Stimulated activated naive CD8-positive, alpha-beta T cell treated with anti-CD3 and anti-CD28 coated beads, Interleukin-15, amount 100 ng/mL, for 72 hours (primary cell): ENCODE data around the gene KCNIP1.
"Not testable (repeated sequence)": the region's sequence is repeated elsewhere in the genome, so short reads cannot be mapped to it uniquely, and the experiment has no call there.

Experiments
- ATAC-seq: fragments of 150-1000 bp; cut with Tn5 transposase; 2 replicates; pipeline ENCODE4 v1.10.0; 2021; ENCODE audit warnings: mild to moderate bottlenecking, moderate library complexity
- DNase-seq, 2 donors: peaks; one replicate each; pipeline ENCODE4 v3.0.0; 2021 to 2022
- H3K27ac Mint-ChIP-seq, 2 donors: one replicate each; pipeline ENCODE4 v1.8.0; 2022; ENCODE audit warnings: mild to moderate bottlenecking in 2 of 2, mixed read lengths in 2 of 2, moderate library complexity in 2 of 2
- H3K27me3 Mint-ChIP-seq: one replicate; pipeline ENCODE4 v1.8.0; 2022; ENCODE audit warnings: mixed read lengths
- H3K4me1 Mint-ChIP-seq: one replicate; pipeline ENCODE4 v1.8.0; 2022; ENCODE audit warnings: mild to moderate bottlenecking, mixed read lengths
- H3K4me3 Mint-ChIP-seq, 2 donors: one replicate each; pipeline ENCODE4 v1.8.0; 2022; ENCODE audit warnings: mild to moderate bottlenecking in 2 of 2, mixed read lengths in 2 of 2, moderate library complexity in 1 of 2
- H3K9me3 Mint-ChIP-seq, 2 donors: one replicate each; pipeline ENCODE4 v1.8.0; 2022; ENCODE audit warnings: mixed read lengths in 2 of 2

The KCNIP1 gene

GRCh38 chr5:170536525-170536924 lies 32.7 kb downstream of the KCNIP1 start:
- peaks cover 9% of the 10 kb centered on the region for H3K4me1 Mint-ChIP-seq
- no peak overlapping the region for H3K4me3 Mint-ChIP-seq
- ATAC-seq (no peak), DNase-seq (no peak)
- no peaks in the 10 kb centered on the region for H3K9me3 Mint-ChIP-seq
- H3K27me3 Mint-ChIP-seq = peaks cover 62% of the 10 kb centered on the region
- H3K27ac Mint-ChIP-seq = peak overlapping the region in 1 of 2 donors; percentile 0

- Mint-ChIP-seq H3K4me1 (peaks cover 9% of the 10 kb centered on the region), H3K4me3 (no peak overlapping the region), H3K27me3 (peaks cover 59% of the 10 kb centered on the region), H3K27ac (no peak overlapping the region), H3K9me3 (no peaks in the 10 kb centered on the region)
- DNase-seq (no peak), ATAC-seq (no peak)
Observed at GRCh38 chr5:170537451-170538095, 33.8 kb downstream of the KCNIP1 start.

GRCh38 chr5:170538096-170538465 lies 34.3 kb downstream of the KCNIP1 start:
- no peak for ATAC-seq
- H3K27me3 Mint-ChIP-seq = peaks cover 53% of the 10 kb centered on the region
- H3K27ac Mint-ChIP-seq = no peak overlapping the region
- H3K4me3 Mint-ChIP-seq = no peak overlapping the region
- no peaks in the 10 kb centered on the region for H3K9me3 Mint-ChIP-seq
- H3K4me1 Mint-ChIP-seq = peaks cover 9% of the 10 kb centered on the region
- DNase-seq = no peak

- no peaks in the 10 kb centered on the region for H3K9me3 Mint-ChIP-seq
- H3K4me3 Mint-ChIP-seq = no peak overlapping the region
- no peak for ATAC-seq
- H3K4me1 Mint-ChIP-seq = peaks cover 5% of the 10 kb centered on the region
- no peak overlapping the region for H3K27ac Mint-ChIP-seq
- DNase-seq = no peak
- H3K27me3 Mint-ChIP-seq = peaks cover 51% of the 10 kb centered on the region
Observed at GRCh38 chr5:170538696-170539586, 35.1 kb downstream of the KCNIP1 start.

- H3K27me3 Mint-ChIP-seq = peaks cover 46% of the 10 kb centered on the region
- ATAC-seq (peak; percentile 28), DNase-seq (no peak)
Observed at GRCh38 chr5:170540271-170540670, 36.5 kb downstream of the KCNIP1 start.

GRCh38 chr5:170541146-170541769 lies 37.4 kb downstream of the KCNIP1 start:
- H3K27me3 Mint-ChIP-seq = peaks cover 53% of the 10 kb centered on the region
- peaks cover 13 to 16% of the 10 kb centered on the region in 2 donors for H3K9me3 Mint-ChIP-seq
- ATAC-seq = no peak
- no peak overlapping the region for H3K27ac Mint-ChIP-seq
- H3K4me1 Mint-ChIP-seq = no peaks in the 10 kb centered on the region
- DNase-seq = no peak
- H3K4me3 Mint-ChIP-seq = no peak overlapping the region

More at GRCh38 chr5:170540271-170540670, 36.5 kb downstream of the KCNIP1 start:
- Mint-ChIP-seq H3K9me3 (peaks cover 6% of the 10 kb centered on the region in 2 donors), H3K4me1 (no peaks in the 10 kb centered on the region), H3K4me3 (no peak overlapping the region), H3K27ac (no peak overlapping the region)

- H3K27me3 Mint-ChIP-seq = peaks cover 49% of the 10 kb centered on the region
Observed at GRCh38 chr5:170542691-170543293, 39.0 kb downstream of the KCNIP1 start.

GRCh38 chr5:170545313-170545712 lies 41.5 kb downstream of the KCNIP1 start:
- no peak for DNase-seq
- peaks cover 13 to 17% of the 10 kb centered on the region in 2 donors for H3K9me3 Mint-ChIP-seq

More at GRCh38 chr5:170542691-170543293, 39.0 kb downstream of the KCNIP1 start:
- Mint-ChIP-seq H3K9me3 (peaks cover 13 to 17% of the 10 kb centered on the region in 2 donors), H3K4me1 (no peaks in the 10 kb centered on the region), H3K27ac (no peak overlapping the region), H3K4me3 (no peak overlapping the region)
- DNase-seq = no peak
- ATAC-seq = no peak

GRCh38 chr5:170545811-170546210 lies 42.0 kb downstream of the KCNIP1 start:
- peaks cover 13 to 17% of the 10 kb centered on the region in 2 donors for H3K9me3 Mint-ChIP-seq
- peaks cover 27% of the 10 kb centered on the region for H3K27me3 Mint-ChIP-seq
- H3K27ac Mint-ChIP-seq = no peak overlapping the region
- H3K4me1 Mint-ChIP-seq = no peaks in the 10 kb centered on the region
- DNase-seq (no peak), ATAC-seq (no peak)
- no peak overlapping the region for H3K4me3 Mint-ChIP-seq

More at GRCh38 chr5:170545313-170545712, 41.5 kb downstream of the KCNIP1 start:
- ATAC-seq = no peak
- H3K27me3 Mint-ChIP-seq = peaks cover 27% of the 10 kb centered on the region
- no peak overlapping the region for H3K4me3 Mint-ChIP-seq
- no peaks in the 10 kb centered on the region for H3K4me1 Mint-ChIP-seq
- no peak overlapping the region for H3K27ac Mint-ChIP-seq

- H3K9me3 Mint-ChIP-seq = peaks cover 13 to 17% of the 10 kb centered on the region in 2 donors
- peaks cover 27% of the 10 kb centered on the region for H3K27me3 Mint-ChIP-seq
- H3K4me1 Mint-ChIP-seq = no peaks in the 10 kb centered on the region
- no peak overlapping the region for H3K27ac Mint-ChIP-seq
- no peak overlapping the region for H3K4me3 Mint-ChIP-seq
- DNase-seq = no peak
- no peak for ATAC-seq
Observed at GRCh38 chr5:170546282-170546681, 42.5 kb downstream of the KCNIP1 start.

GRCh38 chr5:170550382-170550781 lies 46.6 kb downstream of the KCNIP1 start:
- not testable (repeated sequence) for H3K27ac Mint-ChIP-seq, DNase-seq, ATAC-seq, H3K4me1 Mint-ChIP-seq, H3K9me3 Mint-ChIP-seq, H3K4me3 Mint-ChIP-seq
- peaks cover 28% of the 10 kb centered on the region for H3K27me3 Mint-ChIP-seq

- H3K9me3 Mint-ChIP-seq = peaks cover 0 to 2% of the 10 kb centered on the region in 2 donors
- no peak overlapping the region for H3K27ac Mint-ChIP-seq
- peaks cover 21% of the 10 kb centered on the region for H3K27me3 Mint-ChIP-seq
- DNase-seq (no peak), ATAC-seq (no peak)
- no peaks in the 10 kb centered on the region for H3K4me1 Mint-ChIP-seq
- H3K4me3 Mint-ChIP-seq = no peak overlapping the region
Observed at GRCh38 chr5:170551076-170551475, 47.3 kb downstream of the KCNIP1 start.

GRCh38 chr5:170551622-170552021 lies 47.8 kb downstream of the KCNIP1 start:
- Mint-ChIP-seq H3K4me3 (no peak overlapping the region), H3K4me1 (no peaks in the 10 kb centered on the region), H3K27ac (no peak overlapping the region), H3K27me3 (peaks cover 16% of the 10 kb centered on the region), H3K9me3 (no peaks in the 10 kb centered on the region)
- DNase-seq = no peak
- no peak for ATAC-seq

- H3K4me3 Mint-ChIP-seq = no peak overlapping the region
- DNase-seq (no peak), ATAC-seq (no peak)
- H3K4me1 Mint-ChIP-seq = no peaks in the 10 kb centered on the region
- no peak overlapping the region for H3K27ac Mint-ChIP-seq
- peaks cover 9% of the 10 kb centered on the region for H3K27me3 Mint-ChIP-seq
- no peaks in the 10 kb centered on the region for H3K9me3 Mint-ChIP-seq
Observed at GRCh38 chr5:170552621-170553115, 48.8 kb downstream of the KCNIP1 start.

- H3K27ac Mint-ChIP-seq = no peak overlapping the region
- no peak overlapping the region for H3K4me3 Mint-ChIP-seq
- peaks cover 8% of the 10 kb centered on the region for H3K27me3 Mint-ChIP-seq
- ATAC-seq (no peak), DNase-seq (no peak)
- no peaks in the 10 kb centered on the region for H3K4me1 Mint-ChIP-seq
- no peaks in the 10 kb centered on the region for H3K9me3 Mint-ChIP-seq
Observed at GRCh38 chr5:170553218-170553617, 49.4 kb downstream of the KCNIP1 start.
